Mesendoderm (in vitro differentiated cells): ENCODE measurements around the gene THSD4.

ENCODE experiments used
- DNase-seq: peaks from one replicate; pipeline ENCODE4 v3.0.0; 2013
- H2AK5ac ChIP-seq: 2 replicates; pipeline ENCODE4 v1.6.1; 2013; ENCODE audit warnings: low read length, inconsistent platforms
- H2BK120ac ChIP-seq: 2 replicates; pipeline ENCODE4 v1.6.1; 2013; ENCODE audit warnings: low read depth, mild to moderate bottlenecking, low read length, moderate library complexity, mixed read lengths
- H2BK15ac ChIP-seq: replicated peaks from 2 replicates; pipeline ENCODE4 v1.6.1; 2013; ENCODE audit warnings: low read depth, mild to moderate bottlenecking, moderate library complexity
- H2BK5ac ChIP-seq: 2 replicates; pipeline ENCODE4 v1.6.1; 2013; ENCODE audit warnings: low read length, inconsistent platforms
- H3K18ac ChIP-seq: 2 replicates; pipeline ENCODE4 v1.6.1; 2013; ENCODE audit warnings: mild to moderate bottlenecking, low read length, mixed read lengths
- H3K23ac ChIP-seq: one replicate; pipeline ENCODE4 v1.6.1; 2013; ENCODE audit warnings: low read length
- H3K27ac ChIP-seq: 2 replicates; pipeline ENCODE4 v1.5.1; 2013; ENCODE audit warnings: low read depth, mild to moderate bottlenecking, inconsistent platforms, low read length, moderate library complexity
- H3K27me3 ChIP-seq: 2 replicates; pipeline ENCODE4 v1.6.1; 2013; ENCODE audit warnings: low read length, control low read depth, mild to moderate bottlenecking, inconsistent platforms; ENCODE audit not compliant: insufficient read depth, poor library complexity
- H3K36me3 ChIP-seq: 2 replicates; pipeline ENCODE4 v1.6.1; 2013; ENCODE audit warnings: low read length, inconsistent platforms; ENCODE audit not compliant: control insufficient read depth, insufficient read depth
- H3K4ac ChIP-seq: one replicate; pipeline ENCODE4 v1.6.1; 2013; ENCODE audit warnings: low read depth, mild to moderate bottlenecking, low read length, moderate library complexity
- H3K4me1 ChIP-seq: 2 replicates; pipeline ENCODE4 v1.6.1; 2013; ENCODE audit warnings: low read depth, low read length, inconsistent platforms; ENCODE audit not compliant: control insufficient read depth
- H3K4me2 ChIP-seq: 2 replicates; pipeline ENCODE4 v1.6.1; 2013; ENCODE audit warnings: low read length
- H3K4me3 ChIP-seq: 2 replicates; pipeline ENCODE4 v1.5.1; 2013; ENCODE audit warnings: mild to moderate bottlenecking, low read length
- H3K56ac ChIP-seq: one replicate; pipeline ENCODE4 v1.6.1; 2013; ENCODE audit warnings: low read length
- H3K79me1 ChIP-seq: 2 replicates; pipeline ENCODE4 v1.6.1; 2013; ENCODE audit warnings: low read length, inconsistent platforms
- H3K79me2 ChIP-seq: 2 replicates; pipeline ENCODE4 v1.6.1; 2013; ENCODE audit warnings: mild to moderate bottlenecking, low read length; ENCODE audit not compliant: control insufficient read depth, insufficient read depth
- H3K9ac ChIP-seq: 2 replicates; pipeline ENCODE4 v1.6.1; 2013; ENCODE audit warnings: low read length, inconsistent platforms
- H4K5ac ChIP-seq: one replicate; pipeline ENCODE4 v1.6.1; 2013; ENCODE audit warnings: low read length
- H4K8ac ChIP-seq: one replicate; pipeline ENCODE4 v1.6.1; 2013; ENCODE audit warnings: low read depth, mild to moderate bottlenecking, control low read depth, low read length, moderate library complexity
- WGBS: extraction: QIAGEN DNeasy Blood & Tissue Kit; methylation state at CpG from one replicate; pipeline ENCODE4 v1.1.7; 2013; ENCODE audit warnings: low lambda C conversion rate, missing lambda C conversion rate; ENCODE audit not compliant: insufficient coverage; ENCODE audit errors: extremely low coverage; 5-methylcytosine and 5-hydroxymethylcytosine counted together

THSD4 gene

GRCh38 chr15:71761649-71762048 is 646.4 kb downstream of the THSD4 start:
- H2BK5ac ChIP-seq = no peak overlapping the region
- DNase-seq = peak; percentile 17
- no peak overlapping the region for H4K5ac ChIP-seq
- H3K4me3 ChIP-seq = no peak overlapping the region
- no peak overlapping the region for H3K4me2 ChIP-seq
- WGBS = no CpG with 5 or more reads among the region's 3 CpGs
- H2BK15ac ChIP-seq = no peak overlapping the region
- H3K27ac ChIP-seq = no peak overlapping the region
- H4K8ac ChIP-seq = no peak overlapping the region
- no peak overlapping the region for H3K18ac ChIP-seq
- H3K79me2 ChIP-seq = no peaks in the 10 kb centered on the region
- H2AK5ac ChIP-seq = no peak overlapping the region
- no peaks in the 10 kb centered on the region for H3K36me3 ChIP-seq
- H3K4ac ChIP-seq = no peak overlapping the region
- H3K9ac ChIP-seq = no peak overlapping the region
- H3K56ac ChIP-seq = no peak overlapping the region
- no peaks in the 10 kb centered on the region for H3K27me3 ChIP-seq
- H3K79me1 ChIP-seq = no peaks in the 10 kb centered on the region
- no peak overlapping the region for H3K23ac ChIP-seq
- no peak overlapping the region for H2BK120ac ChIP-seq
- no peaks in the 10 kb centered on the region for H3K4me1 ChIP-seq

- Histone ChIP-seq H3K9ac (no peak overlapping the region), H3K4ac (no peak overlapping the region), H3K4me2 (no peak overlapping the region), H3K79me1 (no peaks in the 10 kb centered on the region), H4K5ac (no peak overlapping the region), H3K79me2 (no peaks in the 10 kb centered on the region), H4K8ac (no peak overlapping the region), H3K4me3 (no peak overlapping the region), H3K27ac (no peak overlapping the region), H3K18ac (no peak overlapping the region), H3K27me3 (no peaks in the 10 kb centered on the region), H3K23ac (no peak overlapping the region), H3K56ac (no peak overlapping the region), H3K36me3 (no peaks in the 10 kb centered on the region), H3K4me1 (no peaks in the 10 kb centered on the region), H2BK120ac (no peak overlapping the region), H2BK5ac (no peak overlapping the region), H2AK5ac (no peak overlapping the region), H2BK15ac (no peak overlapping the region)
- DNase-seq = no peak
- WGBS = no CpG with 5 or more reads among the region's 5 CpGs
Measured at GRCh38 chr15:71768184-71768583, 652.9 kb downstream of the THSD4 start.

- H4K8ac ChIP-seq = no peak overlapping the region
- no peak for DNase-seq
- H3K4me3 ChIP-seq = no peak overlapping the region
- no peak overlapping the region for H2BK5ac ChIP-seq
- H3K27ac ChIP-seq = no peak overlapping the region
- no peaks in the 10 kb centered on the region for H3K79me1 ChIP-seq
- H3K23ac ChIP-seq = no peak overlapping the region
- no peaks in the 10 kb centered on the region for H3K36me3 ChIP-seq
- H2BK120ac ChIP-seq = no peak overlapping the region
- H3K4me2 ChIP-seq = no peak overlapping the region
- no peak overlapping the region for H3K18ac ChIP-seq
- no peaks in the 10 kb centered on the region for H3K79me2 ChIP-seq
- H2AK5ac ChIP-seq = no peak overlapping the region
- no peak overlapping the region for H3K56ac ChIP-seq
- H3K4me1 ChIP-seq = no peaks in the 10 kb centered on the region
- WGBS = no CpG with 5 or more reads among the region's 1 CpG
- no peaks in the 10 kb centered on the region for H3K27me3 ChIP-seq
- H4K5ac ChIP-seq = no peak overlapping the region
- H3K4ac ChIP-seq = no peak overlapping the region
- no peak overlapping the region for H3K9ac ChIP-seq
- H2BK15ac ChIP-seq = no peak overlapping the region
Measured at GRCh38 chr15:71773206-71773859, 658.1 kb downstream of the THSD4 start.

GRCh38 chr15:71775856-71776255 is 660.6 kb downstream of the THSD4 start:
- no peak overlapping the region for H4K5ac ChIP-seq
- no peak overlapping the region for H3K4me2 ChIP-seq
- H4K8ac ChIP-seq = no peak overlapping the region
- no peaks in the 10 kb centered on the region for H3K79me2 ChIP-seq
- no peaks in the 10 kb centered on the region for H3K36me3 ChIP-seq
- no peaks in the 10 kb centered on the region for H3K4me1 ChIP-seq
- no peaks in the 10 kb centered on the region for H3K79me1 ChIP-seq
- H3K18ac ChIP-seq = no peak overlapping the region
- no peak overlapping the region for H3K27ac ChIP-seq
- no peak overlapping the region for H2BK120ac ChIP-seq
- DNase-seq = no peak
- no peak overlapping the region for H3K56ac ChIP-seq
- no peak overlapping the region for H3K9ac ChIP-seq
- H2BK15ac ChIP-seq = no peak overlapping the region
- no peaks in the 10 kb centered on the region for H3K27me3 ChIP-seq
- H3K23ac ChIP-seq = no peak overlapping the region
- no peak overlapping the region for H3K4ac ChIP-seq
- no peak overlapping the region for H3K4me3 ChIP-seq
- no peak overlapping the region for H2BK5ac ChIP-seq
- no peak overlapping the region for H2AK5ac ChIP-seq

GRCh38 chr15:71776304-71776703 is 661.0 kb downstream of the THSD4 start:
- Histone ChIP-seq H2BK15ac (no peak overlapping the region), H3K9ac (no peak overlapping the region), H3K56ac (no peak overlapping the region), H4K5ac (no peak overlapping the region), H4K8ac (no peak overlapping the region), H3K23ac (no peak overlapping the region), H3K27ac (no peak overlapping the region), H3K18ac (no peak overlapping the region), H3K4me2 (no peak overlapping the region), H3K36me3 (no peaks in the 10 kb centered on the region), H2AK5ac (no peak overlapping the region), H2BK120ac (no peak overlapping the region), H2BK5ac (no peak overlapping the region), H3K4me1 (no peaks in the 10 kb centered on the region), H3K4ac (no peak overlapping the region), H3K27me3 (no peaks in the 10 kb centered on the region), H3K79me1 (no peaks in the 10 kb centered on the region), H3K4me3 (no peak overlapping the region), H3K79me2 (no peaks in the 10 kb centered on the region)
- no CpG with 5 or more reads among the region's 3 CpGs for WGBS
- no peak for DNase-seq

- no peak overlapping the region for H3K4me3 ChIP-seq
- no peak overlapping the region for H3K9ac ChIP-seq
- no peak overlapping the region for H3K56ac ChIP-seq
- no peak overlapping the region for H3K4ac ChIP-seq
- no peak overlapping the region for H3K27ac ChIP-seq
- no CpG with 5 or more reads among the region's 16 CpGs for WGBS
- no peaks in the 10 kb centered on the region for H3K79me2 ChIP-seq
- no peak overlapping the region for H4K5ac ChIP-seq
- DNase-seq = no peak
- no peak overlapping the region for H3K18ac ChIP-seq
- no peak overlapping the region for H3K4me2 ChIP-seq
- H3K4me1 ChIP-seq = no peaks in the 10 kb centered on the region
- H2AK5ac ChIP-seq = no peak overlapping the region
- no peak overlapping the region for H3K23ac ChIP-seq
- H2BK5ac ChIP-seq = no peak overlapping the region
- H2BK15ac ChIP-seq = no peak overlapping the region
- no peaks in the 10 kb centered on the region for H3K36me3 ChIP-seq
- H2BK120ac ChIP-seq = no peak overlapping the region
- no peaks in the 10 kb centered on the region for H3K79me1 ChIP-seq
- H3K27me3 ChIP-seq = no peaks in the 10 kb centered on the region
- H4K8ac ChIP-seq = no peak overlapping the region
Measured at GRCh38 chr15:71777216-71777943, 662.1 kb downstream of the THSD4 start.
